Osteoblast (primary cell): Measurements from ENCODE around the gene CMTM7. TPM values are rescaled to one million over a fixed set of nuclear protein-coding genes. Genes with fewer than 3 reads are reported as not detected.
A peak's percentile ranks its signal among the peaks of the same experiment; 100 is the strongest.

Experiments
- DNase-seq: peaks from one replicate; pipeline ENCODE4 v3.0.0; 2011; ENCODE audit warnings: low spot score, mixed read lengths; ENCODE audit not compliant: insufficient read length; ENCODE audit errors: missing footprints
- H2AFZ ChIP-seq: 2 replicates; pipeline ENCODE4 v1.6.0; 2011; ENCODE audit warnings: mild to moderate bottlenecking, low read length
- H3K27ac ChIP-seq: 2 replicates; pipeline ENCODE4 v1.5.1; 2011; ENCODE audit warnings: mild to moderate bottlenecking, low read depth, low read length, moderate library complexity
- H3K27me3 ChIP-seq: 2 replicates; pipeline ENCODE4 v1.6.0; 2012; ENCODE audit warnings: mild to moderate bottlenecking, control low read depth, inconsistent platforms, low read length, moderate library complexity; ENCODE audit not compliant: insufficient read depth
- H3K36me3 ChIP-seq: 2 replicates; pipeline ENCODE4 v1.5.1; 2011; ENCODE audit warnings: mild to moderate bottlenecking, low read length, control low read depth, moderate library complexity; ENCODE audit not compliant: insufficient read depth
- H3K4me1 ChIP-seq: 2 replicates; pipeline ENCODE4 v1.5.1; 2011; ENCODE audit warnings: mild to moderate bottlenecking, low read length, control low read depth, moderate library complexity; ENCODE audit not compliant: insufficient read depth
- H3K4me2 ChIP-seq: 2 replicates; pipeline ENCODE4 v1.6.0; 2011; ENCODE audit warnings: mild to moderate bottlenecking, low read length; ENCODE audit not compliant: insufficient read depth
- H3K4me3 ChIP-seq: fragments of 200-600 bp; sonication (generic); 3 replicates; pipeline ENCODE4 v1.5.1; 2012; ENCODE audit warnings: mild to moderate bottlenecking, low read length, inconsistent platforms; ENCODE audit not compliant: insufficient read depth
- H3K79me2 ChIP-seq: 2 replicates; pipeline ENCODE4 v1.6.0; 2012; ENCODE audit warnings: mild to moderate bottlenecking, low read length, control low read depth, inconsistent platforms; ENCODE audit not compliant: insufficient read depth
- H3K9me3 ChIP-seq: 2 replicates; pipeline ENCODE4 v1.5.1; 2011; ENCODE audit warnings: low read depth, low read length, control low read depth
- H4K20me1 ChIP-seq: 2 replicates; pipeline ENCODE4 v1.6.0; 2012; ENCODE audit warnings: mild to moderate bottlenecking, low read length, control low read depth; ENCODE audit not compliant: insufficient read depth
- CTCF ChIP-seq: IDR thresholded peaks from 2 replicates; pipeline ENCODE4 v1.5.1; 2011; ENCODE audit warnings: mild to moderate bottlenecking, low read depth, low read length, moderate library complexity; ENCODE audit errors: extremely low read depth
- total RNA-seq: library from RNA; depleted of rRNA; stranded (reverse); fragments of >200 nt; gene quantifications from 2 replicates; pipeline ENCODE4 v1.2.3, GENCODE V29; 2012

Gene CMTM7
- total RNA-seq, 1 donor: 7.2 TPM

DNA sequence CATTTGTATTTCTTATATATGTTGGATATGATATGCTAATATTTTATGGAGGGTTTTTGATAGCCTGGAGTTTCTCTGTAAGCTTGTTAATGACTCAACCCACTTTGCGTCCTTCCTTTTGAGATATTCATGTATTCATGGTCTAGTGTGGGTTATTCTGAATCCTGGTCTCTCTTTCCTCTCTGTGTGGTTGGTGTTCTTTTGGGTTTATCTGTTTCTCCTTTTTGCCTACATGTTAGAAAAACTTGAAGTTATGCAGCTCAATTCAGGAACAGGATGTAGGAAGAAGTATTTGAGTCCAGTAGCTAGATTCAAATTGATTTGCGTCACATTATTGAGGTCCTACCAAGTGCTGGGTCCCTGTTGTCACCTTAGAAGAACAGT lies 28.1 kb downstream of the CMTM7 start:
- Histone ChIP-seq H3K36me3 (no peaks in the 10 kb centered on the region), H3K4me2 (peak overlapping the region; percentile 17), H3K4me3 (no peak overlapping the region), H2AFZ (no peak overlapping the region), H3K4me1 (peaks cover 33% of the 10 kb centered on the region), H3K27me3 (no peaks in the 10 kb centered on the region), H3K79me2 (peaks cover 50% of the 10 kb centered on the region), H3K27ac (no peak overlapping the region), H4K20me1 (no peaks in the 10 kb centered on the region), H3K9me3 (no peaks in the 10 kb centered on the region)
- no peak for DNase-seq
- no peak for TF ChIP-seq CTCF

- peak overlapping the region; percentile 17 for H3K4me2 ChIP-seq
- no peaks in the 10 kb centered on the region for H3K36me3 ChIP-seq
- no peak for TF ChIP-seq CTCF
- H2AFZ ChIP-seq: no peak overlapping the region
- peaks cover 31% of the 10 kb centered on the region for H3K4me1 ChIP-seq
- H3K27me3 ChIP-seq: no peaks in the 10 kb centered on the region
- DNase-seq: peak; percentile 69
- no peaks in the 10 kb centered on the region for H4K20me1 ChIP-seq
- peaks cover 46% of the 10 kb centered on the region for H3K79me2 ChIP-seq
- no peak overlapping the region for H3K27ac ChIP-seq
- H3K9me3 ChIP-seq: no peaks in the 10 kb centered on the region
- no peak overlapping the region for H3K4me3 ChIP-seq
Observed at GRCh38 chr3:32420126-32421038, 28.7 kb downstream of the CMTM7 start.

DNA sequence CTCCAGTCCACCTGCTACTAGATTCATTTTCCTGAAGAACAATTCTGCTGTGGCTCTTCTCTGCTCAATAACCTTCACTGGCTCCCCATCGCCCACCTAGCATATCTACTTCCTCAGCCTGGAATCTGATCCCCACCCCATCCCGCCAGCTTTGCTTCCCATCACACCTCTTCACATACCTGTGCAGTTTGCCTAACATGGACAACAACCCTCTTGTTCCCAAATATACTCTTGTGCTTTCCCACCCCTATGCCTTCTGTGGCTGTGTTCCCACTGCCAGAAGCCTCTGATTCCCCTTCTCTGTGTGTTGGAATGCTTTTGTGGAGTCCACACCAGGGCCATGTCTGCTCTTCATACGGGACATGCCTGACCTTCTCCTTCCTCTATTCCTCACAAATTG lies 29.5 kb downstream of the CMTM7 start:
- Histone ChIP-seq H3K4me1 (peaks cover 31% of the 10 kb centered on the region), H3K27me3 (no peaks in the 10 kb centered on the region), H3K4me3 (no peak overlapping the region), H3K36me3 (no peaks in the 10 kb centered on the region), H2AFZ (no peak overlapping the region), H3K4me2 (no peak overlapping the region), H3K9me3 (no peaks in the 10 kb centered on the region), H3K27ac (peak overlapping the region; percentile 37), H4K20me1 (no peaks in the 10 kb centered on the region), H3K79me2 (peaks cover 41% of the 10 kb centered on the region)
- no peak for TF ChIP-seq CTCF
- DNase-seq: no peak
